Measurements from ENCODE around the gene ELAVL1. TPM values are rescaled to one million over a fixed set of nuclear protein-coding genes. Genes with fewer than 3 reads are reported as not detected.

Gene ELAVL1
- total and polyA plus RNA-seq, 2 of the 13 experiments (the other 11 are each of a cell fraction or from before 2014, with no cell fraction given) = 27.9 to 38.4 TPM

- TF ChIP-seq, protein P1, sequence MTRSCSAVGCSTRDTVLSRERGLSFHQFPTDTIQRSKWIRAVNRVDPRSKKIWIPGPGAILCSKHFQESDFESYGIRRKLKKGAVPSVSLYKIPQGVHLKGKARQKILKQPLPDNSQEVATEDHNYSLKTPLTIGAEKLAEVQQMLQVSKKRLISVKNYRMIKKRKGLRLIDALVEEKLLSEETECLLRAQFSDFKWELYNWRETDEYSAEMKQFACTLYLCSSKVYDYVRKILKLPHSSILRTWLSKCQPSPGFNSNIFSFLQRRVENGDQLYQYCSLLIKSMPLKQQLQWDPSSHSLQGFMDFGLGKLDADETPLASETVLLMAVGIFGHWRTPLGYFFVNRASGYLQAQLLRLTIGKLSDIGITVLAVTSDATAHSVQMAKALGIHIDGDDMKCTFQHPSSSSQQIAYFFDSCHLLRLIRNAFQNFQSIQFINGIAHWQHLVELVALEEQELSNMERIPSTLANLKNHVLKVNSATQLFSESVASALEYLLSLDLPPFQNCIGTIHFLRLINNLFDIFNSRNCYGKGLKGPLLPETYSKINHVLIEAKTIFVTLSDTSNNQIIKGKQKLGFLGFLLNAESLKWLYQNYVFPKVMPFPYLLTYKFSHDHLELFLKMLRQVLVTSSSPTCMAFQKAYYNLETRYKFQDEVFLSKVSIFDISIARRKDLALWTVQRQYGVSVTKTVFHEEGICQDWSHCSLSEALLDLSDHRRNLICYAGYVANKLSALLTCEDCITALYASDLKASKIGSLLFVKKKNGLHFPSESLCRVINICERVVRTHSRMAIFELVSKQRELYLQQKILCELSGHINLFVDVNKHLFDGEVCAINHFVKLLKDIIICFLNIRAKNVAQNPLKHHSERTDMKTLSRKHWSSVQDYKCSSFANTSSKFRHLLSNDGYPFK (CRISPR knock-in tag; IDR thresholded peaks at IDR 0.05; ENCODE audit: borderline replicate concordance) = peak; percentile 92; the same call in 1 of the 2 replicates
- TF ChIP-seq RFX1 (IDR thresholded peaks at IDR 0.05) (no peak), SIN3B (IDR thresholded peaks at IDR 0.05; ENCODE audit: low read length) (no peak), ZBTB7A (CRISPR knock-in tag; IDR thresholded peaks at IDR 0.05) (peak; percentile 71; the same call in 1 of the 2 replicates), ETV6 (CRISPR knock-in tag; conservative IDR thresholded peaks at IDR 0.05) (no peak), THYN1 (CRISPR knock-in tag; IDR thresholded peaks at IDR 0.05; ENCODE audit: borderline replicate concordance, low read depth) (no peak), IKZF4 (CRISPR knock-in tag; IDR thresholded peaks at IDR 0.05; ENCODE audit: borderline replicate concordance, low read depth, not compliant biosample characterization) (peak; percentile 50), ZNF607 (CRISPR knock-in tag; IDR thresholded peaks at IDR 0.05; ENCODE audit: borderline replicate concordance) (peak; percentile 47; the same call in 1 of the 2 replicates), ZNF230 (CRISPR knock-in tag; IDR thresholded peaks at IDR 0.05) (peak; percentile 67; the same call in 1 of the 2 replicates), IRF9 (CRISPR knock-in tag; IDR thresholded peaks at IDR 0.05; ENCODE audit: borderline replicate concordance) (peak; percentile 78; the same call in 1 of the 2 replicates), HDAC2 (CRISPR knock-in tag; IDR thresholded peaks at IDR 0.05) (peak; percentile 48; the same call in 1 of the 2 replicates), ZNF225 (CRISPR knock-in tag; IDR thresholded peaks at IDR 0.05) (no peak), ZNF34 (CRISPR knock-in tag; IDR thresholded peaks at IDR 0.05; ENCODE audit: borderline replicate concordance) (0 out of 2 replicates have a peak, but pooled peaks have one; percentile 68), ZNF577 (CRISPR knock-in tag; IDR thresholded peaks at IDR 0.05; ENCODE audit: borderline replicate concordance, low read depth) (no peak), RBM39 (IDR thresholded peaks at IDR 0.05; ENCODE audit: low read depth, low read length, poor library complexity, severe bottlenecking) (no peak), SKIL (CRISPR knock-in tag; IDR thresholded peaks at IDR 0.05; ENCODE audit: borderline replicate concordance) (no peak), NFKBIZ (CRISPR knock-in tag; IDR thresholded peaks at IDR 0.05) (no peak)
- TF ChIP-seq, protein P2, sequence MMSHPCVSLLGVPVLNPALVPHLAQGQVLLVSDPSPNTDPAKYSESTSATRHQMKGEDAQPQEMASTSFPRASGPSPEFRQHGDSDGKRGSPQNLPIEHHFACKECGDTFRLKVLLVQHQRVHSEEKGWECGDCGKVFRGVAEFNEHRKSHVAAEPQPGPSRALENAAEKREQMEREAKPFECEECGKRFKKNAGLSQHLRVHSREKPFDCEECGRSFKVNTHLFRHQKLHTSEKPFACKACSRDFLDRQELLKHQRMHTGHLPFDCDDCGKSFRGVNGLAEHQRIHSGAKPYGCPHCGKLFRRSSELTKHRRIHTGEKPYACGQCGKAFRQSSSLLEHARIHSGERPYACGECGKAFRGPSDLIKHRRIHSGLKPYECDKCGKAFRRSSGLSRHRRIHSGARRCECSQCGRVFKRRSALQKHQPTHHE (CRISPR knock-in tag; IDR thresholded peaks at IDR 0.05; ENCODE audit: borderline replicate concordance) = peak; percentile 74; the same call in 1 of the 2 replicates
These were observed 85.6 kb downstream of the ELAVL1 start, which contains the start of gene SNAPC2 (continued) for GRCh38 chr19:7919610-7920518.
